T-cell (primary cell): ENCODE data around the gene BEX5. TPM values are rescaled to one million over a fixed set of nuclear protein-coding genes. Genes with fewer than 3 reads are reported as not detected.
"Not testable (repeated sequence)": the region's sequence is repeated elsewhere in the genome, so short reads cannot be mapped to it uniquely, and the experiment has no call there.

Experiments
- ATAC-seq, 4 experiments: fragments of 200-7000 bp in 3 of 4; fragments of 150-1000 bp in 1 of 4; cut with Tn5 transposase; replicated peaks in 1 of 4; 1 replicate in 3 of 4; 2 replicates in 1 of 4; pipeline ENCODE4 v1.10.0; 2021; ENCODE audit warnings: moderate library complexity in 3 of 4, mild to moderate bottlenecking in 2 of 4, moderate number of reproducible peaks in 1 of 4
- CTCF ChIA-PET, 2 donors: fragments of 300-600 bp; sonication (Branson Sonifier 250); formaldehyde crosslinking; loops; one replicate each; lab custom pipeline; 2022; ENCODE audit warnings: antibody characterized with exemption in 2 of 2; lab: Charles Lee
- POLR2A ChIA-PET, 2 donors: fragments of 300-600 bp; sonication (Branson Sonifier 250); formaldehyde crosslinking; loops; one replicate each; lab custom pipeline; 2022; ENCODE audit warnings: antibody characterized with exemption in 2 of 2; lab: Charles Lee
- DNase-seq, 35 experiments: peaks; one replicate each; pipeline versions ENCODE4 v3.0.0 to v3.0.0-alpha.2; 2013 to 2023
- H3K27ac ChIP-seq: one replicate; pipeline ENCODE4 v1.5.1; 2013; ENCODE audit warnings: low read length
- H3K27me3 ChIP-seq, 2 experiments: replicated peaks in 1 of 2; 1 replicate in 1 of 2; 2 replicates in 1 of 2; pipeline versions ENCODE4 v1.6.1 to v1.7.0; 2013; ENCODE audit warnings: low read length in 1 of 2, mixed read lengths in 1 of 2; ENCODE audit not compliant: control insufficient read depth in 2 of 2, insufficient read depth in 2 of 2; ENCODE audit errors: extremely low read depth in 1 of 2
- H3K36me3 ChIP-seq, 2 donors: 1 replicate in 1 of 2; 2 replicates in 1 of 2; pipeline versions ENCODE4 v1.6.1 to v1.7.0; 2013; ENCODE audit warnings: low read length in 1 of 2; ENCODE audit not compliant: control insufficient read depth in 2 of 2, insufficient read depth in 1 of 2; ENCODE audit errors: extremely low read depth in 1 of 2
- H3K4me1 ChIP-seq, 2 experiments: 1 replicate in 1 of 2; 2 replicates in 1 of 2; pipeline versions ENCODE4 v1.6.1 to v1.7.0; 2013; ENCODE audit warnings: low read length in 2 of 2, mixed read lengths in 1 of 2; ENCODE audit not compliant: insufficient read depth in 2 of 2, control insufficient read depth in 1 of 2; ENCODE audit errors: extremely low read depth in 1 of 2
- H3K4me3 ChIP-seq, 2 donors: 1 replicate in 1 of 2; 2 replicates in 1 of 2; pipeline versions ENCODE4 v1.5.1 to v1.7.0; 2013; ENCODE audit warnings: mild to moderate bottlenecking in 2 of 2, low read length in 1 of 2, moderate library complexity in 1 of 2; ENCODE audit not compliant: control insufficient read depth in 1 of 2; ENCODE audit errors: extremely low read depth in 1 of 2
- H3K9me3 ChIP-seq: 2 replicates; pipeline ENCODE4 v1.7.0; 2013
- H3K27ac Mint-ChIP-seq, 2 donors: one replicate each; pipeline ENCODE4 v1.8.0; 2020 to 2021; ENCODE audit warnings: mild to moderate bottlenecking in 2 of 2, mixed read lengths in 2 of 2
- H3K27me3 Mint-ChIP-seq, 2 donors: one replicate each; pipeline ENCODE4 v1.8.0; 2021 to 2022; ENCODE audit warnings: mixed read lengths in 2 of 2
- H3K36me3 Mint-ChIP-seq: one replicate; pipeline ENCODE4 v1.8.0; 2021; ENCODE audit warnings: mixed read lengths
- H3K4me1 Mint-ChIP-seq, 3 donors: one replicate each; pipeline ENCODE4 v1.8.0; 2020 to 2022; ENCODE audit warnings: mixed read lengths in 3 of 3, mild to moderate bottlenecking in 1 of 3
- H3K4me3 Mint-ChIP-seq, 3 donors: one replicate each; pipeline ENCODE4 v1.8.0; 2020 to 2022; ENCODE audit warnings: mild to moderate bottlenecking in 3 of 3, mixed read lengths in 3 of 3, moderate library complexity in 3 of 3
- H3K9me3 Mint-ChIP-seq, 3 donors: one replicate each; pipeline ENCODE4 v1.8.0; 2020 to 2022; ENCODE audit warnings: mixed read lengths in 3 of 3
- WGBS: methylation state at CpG from one replicate; pipeline ENCODE4 v1.1.5; 2013; ENCODE audit warnings: missing lambda C conversion rate; ENCODE audit not compliant: insufficient coverage; 5-methylcytosine and 5-hydroxymethylcytosine counted together
- total RNA-seq, 35 experiments: library from RNA in 6 of 35; stranded (reverse) in 6 of 35; fragments of 120-200 nt in 1 of 35; gene quantifications; one replicate each; pipeline versions ENCODE4 v1.2.1 to v1.2.4 and lab custom pipeline; 2013 to 2026

BEX5 gene
- total RNA-seq = 10 to 100 TPM in 1 of 5 donors, 1 to 10 TPM in 4; 3.9 to 11.1 (median 5.4) TPM
- total RNA-seq (2013) = 9.8 TPM
- 2.1 to 12.4 (median 4.5) reads per million in 29 experiments for total RNA-seq (lab: John Stamatoyannopoulos, UW)

GRCh38 chrX:102155806-102156179, at the start of gene BEX5:
Gene BEX5 (minus strand): TSS chrX:102155977. CDS start chrX:102154265, 1,712 bp downstream.
- no peaks in the 10 kb centered on the region for H3K9me3 Mint-ChIP-seq
- no peaks in the 10 kb centered on the region for H3K27me3 ChIP-seq
- H3K4me3 Mint-ChIP-seq = peak within 1 kb of the TSS; percentile 89 to 98 (median 98)
- ChIA-PET CTCF (interaction anchor here (0.5 to 1.5 kb wide), 10 partner anchors 20 to 1505 kb away, joined by 3 to 10 read pairs (median 4); partner anchors contain the start of gene TCEAL8 (in 1 of the 2)), POLR2A (interaction anchor here in 1 of 2 donors (0.6 to 1.0 kb wide), 2 partner anchors 11 to 16 kb away, joined by 6 to 7 read pairs; no protein-coding TSS in a partner anchor)
- H3K4me1 ChIP-seq = peaks cover 0 to 8% of the 10 kb centered on the region in 2 experiments
- WGBS = 4% methylated on average over 3 of the region's 15 CpGs
- peak; percentile 5 to 76 (median 48) for DNase-seq
- H3K9me3 ChIP-seq = no peaks in the 10 kb centered on the region
- peaks cover 3 to 29% of the 10 kb centered on the region in 2 donors for H3K27me3 Mint-ChIP-seq
- peaks cover 11 to 24% (median 11%) of the 10 kb centered on the region in 3 donors for H3K4me1 Mint-ChIP-seq
- H3K4me3 ChIP-seq = peak within 1 kb of the TSS; percentile 36 to 66
- H3K36me3 ChIP-seq = no peaks in the 10 kb centered on the region
- H3K27ac ChIP-seq = peak within 1 kb of the TSS; percentile 75
- peak; percentile 90 to 94 (median 92) for ATAC-seq
- H3K36me3 Mint-ChIP-seq = no peaks in the 10 kb centered on the region
- H3K27ac Mint-ChIP-seq = peak within 1 kb of the TSS; percentile 94

- ATAC-seq (no peak), DNase-seq (no peak)
- no peak overlapping the region for H3K27ac ChIP-seq
- no peaks in the 10 kb centered on the region for H3K9me3 ChIP-seq
- no peak overlapping the region for H3K4me3 ChIP-seq
- Mint-ChIP-seq H3K27me3 (peaks cover 0 to 27% of the 10 kb centered on the region in 2 donors), H3K4me1 (no peaks in the 10 kb centered on the region), H3K9me3 (peaks cover 0 to 9% (median 5%) of the 10 kb centered on the region in 3 donors), H3K36me3 (no peaks in the 10 kb centered on the region), H3K4me3 (no peak overlapping the region), H3K27ac (no peak overlapping the region)
- CTCF ChIA-PET = no interaction called here
- POLR2A ChIA-PET = no interaction called here
- H3K4me1 ChIP-seq = no peaks in the 10 kb centered on the region
- no CpG with 5 or more reads among the region's 7 CpGs for WGBS
- no peaks in the 10 kb centered on the region for H3K27me3 ChIP-seq
- no peaks in the 10 kb centered on the region for H3K36me3 ChIP-seq
These were observed 30.4 kb upstream of the BEX5 start for GRCh38 chrX:102185967-102186720.

GRCh38 chrX:102154900-102155805, 624 bp downstream of the BEX5 start:
- DNase-seq (peak in 24 of 35 experiments; percentile 0 to 38 (median 10)), ATAC-seq (peak; percentile 54 to 66 (median 59))
- peak overlapping the region; percentile 75 for H3K27ac ChIP-seq
- peaks cover 0 to 8% of the 10 kb centered on the region in 2 experiments for H3K4me1 ChIP-seq
- no peaks in the 10 kb centered on the region for H3K36me3 ChIP-seq
- CTCF ChIA-PET = interaction anchor here (0.6 to 1.5 kb wide), 11 partner anchors 20 to 1145 kb away, joined by 3 to 10 read pairs (median 4); partner anchors contain the start of gene TCEAL8 (in 1 of the 2)
- no peaks in the 10 kb centered on the region for H3K9me3 Mint-ChIP-seq
- H3K36me3 Mint-ChIP-seq = no peaks in the 10 kb centered on the region
- H3K27me3 ChIP-seq = no peaks in the 10 kb centered on the region
- peak overlapping the region; percentile 36 to 66 for H3K4me3 ChIP-seq
- no peaks in the 10 kb centered on the region for H3K9me3 ChIP-seq
- peak overlapping the region; percentile 89 to 98 (median 98) for H3K4me3 Mint-ChIP-seq
- peaks cover 11 to 24% (median 11%) of the 10 kb centered on the region in 3 donors for H3K4me1 Mint-ChIP-seq
- WGBS = 0% methylated on average over 11 of the region's 32 CpGs
- peaks cover 3 to 26% of the 10 kb centered on the region in 2 donors for H3K27me3 Mint-ChIP-seq
- POLR2A ChIA-PET = interaction anchor here (0.6 to 1.0 kb wide), 3 partner anchors 12 to 27 kb away, joined by 3 to 7 read pairs (median 6); no protein-coding TSS in a partner anchor
- peak overlapping the region; percentile 94 for H3K27ac Mint-ChIP-seq

GRCh38 chrX:102154218-102154860, 1.4 kb downstream of the BEX5 start:
- Histone ChIP-seq H3K4me3 (peak overlapping the region in 1 of 2 donors; percentile 66), H3K27ac (peak overlapping the region; percentile 75), H3K9me3 (no peaks in the 10 kb centered on the region), H3K36me3 (no peaks in the 10 kb centered on the region), H3K27me3 (no peaks in the 10 kb centered on the region), H3K4me1 (peaks cover 0 to 8% of the 10 kb centered on the region in 2 experiments)
- ChIA-PET POLR2A (interaction anchor here (0.5 to 0.6 kb wide), 3 partner anchors 27 to 747 kb away, joined by 3 read pairs; partner anchors contain the start of gene GLA (in 1 of the 2)), CTCF (interaction anchor here (0.6 to 0.8 kb wide), 6 partner anchors 15 to 746 kb away, joined by 3 to 7 read pairs (median 5); no protein-coding TSS in a partner anchor)
- ATAC-seq = peak in 2 of 4 experiments; percentile 7
- H3K9me3 Mint-ChIP-seq = no peaks in the 10 kb centered on the region
- peaks cover 3 to 22% of the 10 kb centered on the region in 2 donors for H3K27me3 Mint-ChIP-seq
- WGBS = 0% methylated on average over 1 of the region's 11 CpGs
- H3K4me1 Mint-ChIP-seq = peaks cover 11 to 24% (median 11%) of the 10 kb centered on the region in 3 donors
- H3K4me3 Mint-ChIP-seq = peak overlapping the region; percentile 89 to 98 (median 98)
- H3K27ac Mint-ChIP-seq = peak overlapping the region; percentile 94
- H3K36me3 Mint-ChIP-seq = no peaks in the 10 kb centered on the region
- DNase-seq = peak in 7 of 35 experiments; percentile 1 to 22 (median 7)

- CTCF ChIA-PET, H3K4me3 Mint-ChIP-seq, H3K36me3 Mint-ChIP-seq, H3K36me3 ChIP-seq, H3K27ac ChIP-seq, H3K9me3 ChIP-seq, POLR2A ChIA-PET, H3K4me1 ChIP-seq, H3K9me3 Mint-ChIP-seq, DNase-seq, H3K4me1 Mint-ChIP-seq, ATAC-seq, H3K4me3 ChIP-seq: not testable (repeated sequence)
- Mint-ChIP-seq H3K27ac (peak within 1 kb of the TSS in 1 of 2 donors; percentile 69), H3K27me3 (peaks cover 24 to 35% of the 10 kb centered on the region in 2 donors)
- WGBS = no CpG with 5 or more reads among the region's 31 CpGs
- H3K27me3 ChIP-seq = peaks cover 0 to 12% of the 10 kb centered on the region in 2 experiments
These were observed 13.5 kb downstream of the BEX5 start, which contains the start of gene TCEAL6 for GRCh38 chrX:102142274-102142673. Gene TCEAL6 (minus strand): TSS chrX:102142481.
